ENCODE measurements around the gene AQR.
A peak's percentile ranks its signal among the peaks of the same experiment; 100 is the strongest.
"Not testable (repeated sequence)": the region's sequence is repeated elsewhere in the genome, so short reads cannot be mapped to it uniquely, and the experiment has no call there.

Gene AQR

GRCh38 chr15:34969340-34970097 lies at the start of gene AQR:
Gene AQR, minus strand, starts transcription at chr15:34969742. Its CDS starts 129 bp downstream, at chr15:34969613.
- peak; percentile 89 for DNase-seq

- DNase-seq: no peak
Observed at GRCh38 chr15:35014241-35014640, 44.7 kb upstream of the AQR start.

- DNase-seq: no peak
Observed at GRCh38 chr15:35013370-35013769, 43.8 kb upstream of the AQR start.

- no peak for DNase-seq
Observed at GRCh38 chr15:35007397-35007796, 37.9 kb upstream of the AQR start.

GRCh38 chr15:35005933-35006332 lies 36.4 kb upstream of the AQR start:
- DNase-seq: no peak

GRCh38 chr15:35003928-35004327 lies 34.4 kb upstream of the AQR start:
- no peak for DNase-seq

- no peak for DNase-seq
Observed at GRCh38 chr15:35000511-35000910, 31.0 kb upstream of the AQR start.

GRCh38 chr15:34999906-35000305 lies 30.4 kb upstream of the AQR start:
- DNase-seq: no peak

- no peak for DNase-seq
Observed at GRCh38 chr15:34994925-34995324, 25.4 kb upstream of the AQR start.

- DNase-seq: no peak
Observed at GRCh38 chr15:34993877-34994276, 24.3 kb upstream of the AQR start.

GRCh38 chr15:34993412-34993811 lies 23.9 kb upstream of the AQR start:
- DNase-seq: no peak

GRCh38 chr15:34988027-34988902 lies 18.7 kb upstream of the AQR start, which contains the start of gene ZNF770:
Gene ZNF770, minus strand, starts transcription at chr15:34988287. Its CDS starts 4,853 bp downstream, at chr15:34983434.
- DNase-seq: peak; percentile 94

GRCh38 chr15:34987609-34988026 lies 18.1 kb upstream of the AQR start:
- no peak for DNase-seq

- DNase-seq: no peak
Observed at GRCh38 chr15:34986771-34987480, 17.4 kb upstream of the AQR start.

GRCh38 chr15:34986326-34986725 lies 16.8 kb upstream of the AQR start:
- no peak for DNase-seq

- no peak for DNase-seq
Observed at GRCh38 chr15:34984889-34985630, 15.5 kb upstream of the AQR start.

GRCh38 chr15:34976743-34977142 lies 7.2 kb upstream of the AQR start:
- no peak for DNase-seq

GRCh38 chr15:34976073-34976472 lies 6.5 kb upstream of the AQR start:
- no peak for DNase-seq

- DNase-seq: no peak
Observed at GRCh38 chr15:34973512-34973911, 4.0 kb upstream of the AQR start.

- not testable (repeated sequence) for DNase-seq
Observed at GRCh38 chr15:34970098-34970643, 629 bp upstream of the AQR start.

GRCh38 chr15:34964277-34964676 lies 5.3 kb downstream of the AQR start:
- no peak for DNase-seq

- DNase-seq: no peak
Observed at GRCh38 chr15:34953851-34954250, 15.7 kb downstream of the AQR start.

All from activated T-cell treated with anti-CD3 and anti-CD28 coated beads, Interleukin-2, amount 50 U/mL, for 1 hour (primary cell).